Fibroblast of gingiva (primary cell): ENCODE measurements around the gene CHSY1.

Source experiments
- DNase-seq: peaks from one replicate; pipeline ENCODE4 v3.0.0-alpha.2; 2011; ENCODE audit warnings: low read depth

The CHSY1 gene

DNA sequence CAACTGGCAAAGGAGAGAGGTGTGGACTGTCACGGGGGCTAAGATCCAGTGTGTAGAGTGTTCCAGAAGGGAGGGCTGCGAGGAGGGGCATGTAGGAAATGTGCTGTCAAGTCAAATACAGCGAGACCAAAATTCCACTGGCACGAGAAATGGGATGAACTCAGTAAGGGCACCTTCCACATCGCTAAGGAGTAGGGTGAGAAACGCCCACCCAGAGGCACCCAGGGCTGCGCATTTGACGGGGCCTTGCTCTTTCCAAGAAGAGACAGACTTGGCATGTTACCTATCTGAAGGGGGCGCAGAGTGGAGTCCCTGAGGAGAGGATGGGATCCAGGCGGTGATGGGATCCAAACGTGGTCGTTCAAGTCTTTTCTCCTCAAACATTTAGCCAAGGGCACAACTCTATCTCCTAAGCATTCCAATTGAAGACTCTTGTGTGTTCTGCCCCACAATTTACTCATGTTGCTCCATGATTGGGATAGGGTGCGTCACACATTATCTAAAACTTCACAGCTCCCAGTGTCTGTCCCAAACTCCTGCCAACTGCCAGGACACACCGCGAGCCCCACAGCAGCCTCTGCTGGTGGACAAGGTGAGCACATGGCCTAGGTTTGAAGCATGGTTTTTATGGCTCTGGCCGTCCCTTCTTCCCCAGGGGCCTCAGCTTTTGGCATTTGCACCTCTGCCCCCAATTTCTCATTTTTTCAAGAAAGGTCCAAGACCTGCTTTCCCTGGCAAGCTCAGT, 17.8 kb upstream of the CHSY1 start:
- DNase-seq = no peak

- DNase-seq = peak; percentile 99
Observed at GRCh38 chr15:101267320-101268104, 15.7 kb upstream of the CHSY1 start.

DNA sequence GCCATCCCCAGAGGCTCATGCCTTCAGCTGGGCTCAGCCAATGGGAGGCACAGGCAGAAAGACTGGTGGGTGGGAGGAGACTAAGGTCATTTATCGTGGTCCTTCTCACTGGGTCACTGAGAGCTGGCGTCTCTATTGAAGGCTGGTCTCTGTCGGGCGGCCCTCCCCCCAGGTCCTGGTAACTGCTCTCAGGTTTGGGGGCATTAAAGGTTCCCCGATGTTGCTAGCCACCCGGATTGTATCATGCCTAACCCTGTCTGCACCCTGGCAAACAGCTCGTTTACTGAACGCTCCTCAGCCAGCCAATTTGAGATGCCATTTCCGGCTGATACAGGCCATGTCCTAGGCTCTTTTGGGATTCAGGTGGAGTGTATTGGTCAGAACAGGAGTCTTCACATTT, 14.9 kb upstream of the CHSY1 start:
- DNase-seq = no peak

GRCh38 chr15:101266034-101266433, 14.2 kb upstream of the CHSY1 start:
- DNase-seq = peak; percentile 71

DNA sequence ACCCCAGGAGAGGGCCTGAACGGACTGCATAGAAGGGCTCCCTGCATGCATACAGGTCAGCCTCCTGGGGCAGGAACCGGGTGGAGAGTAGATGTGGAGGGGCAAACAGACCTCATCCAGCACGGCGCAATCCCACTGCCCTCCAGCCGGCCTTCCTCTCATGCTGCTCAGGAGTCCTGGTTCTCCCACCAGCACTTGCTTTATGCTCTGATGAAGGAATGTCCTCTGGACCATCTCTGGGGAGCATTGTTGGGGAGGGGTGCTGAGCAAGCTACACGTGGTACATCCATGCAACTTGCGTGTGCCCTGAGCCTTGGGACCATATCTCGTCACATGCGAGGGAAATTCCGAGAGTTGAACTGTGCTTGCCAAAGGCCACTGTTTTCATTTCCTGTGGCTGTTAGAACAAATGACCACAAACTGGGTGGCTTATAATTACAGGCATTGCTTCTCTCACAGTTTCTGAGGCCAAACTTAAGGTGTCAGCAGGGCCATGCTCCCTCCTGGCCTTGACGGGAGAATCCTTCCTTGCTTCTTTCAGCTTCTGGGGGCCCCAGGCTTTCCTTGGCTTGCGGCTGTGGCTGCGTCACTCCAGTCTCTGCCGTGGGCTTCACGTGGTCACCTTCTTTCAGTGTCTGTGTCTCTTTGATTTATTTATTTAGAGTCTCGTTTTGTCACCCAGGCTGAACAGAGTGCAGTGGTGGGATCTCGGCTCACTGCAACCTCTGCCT, 13.2 kb upstream of the CHSY1 start:
- DNase-seq = no peak

DNA sequence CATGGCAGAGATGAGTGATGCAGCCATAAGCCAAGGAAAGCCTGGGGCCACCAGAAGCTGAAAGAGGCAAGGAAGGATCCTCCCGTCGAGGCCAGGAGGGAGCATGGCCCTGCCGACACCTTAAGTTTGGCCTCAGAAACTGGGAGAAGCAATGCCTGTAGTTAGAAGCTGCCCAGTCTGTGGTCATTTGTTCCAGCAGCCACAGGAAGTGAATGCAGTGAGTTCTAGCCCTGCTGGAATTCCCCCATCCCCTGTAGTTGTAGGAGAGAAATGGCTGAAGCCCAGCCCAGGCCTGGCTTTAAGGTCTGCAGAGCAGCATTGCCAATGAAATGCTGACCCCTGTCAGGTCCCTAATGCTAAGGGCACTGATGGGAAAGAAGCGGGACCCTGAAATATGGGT, 12.2 kb upstream of the CHSY1 start:
- DNase-seq = no peak

GRCh38 chr15:101262551-101262950, 10.7 kb upstream of the CHSY1 start:
- DNase-seq = peak; percentile 67

DNA sequence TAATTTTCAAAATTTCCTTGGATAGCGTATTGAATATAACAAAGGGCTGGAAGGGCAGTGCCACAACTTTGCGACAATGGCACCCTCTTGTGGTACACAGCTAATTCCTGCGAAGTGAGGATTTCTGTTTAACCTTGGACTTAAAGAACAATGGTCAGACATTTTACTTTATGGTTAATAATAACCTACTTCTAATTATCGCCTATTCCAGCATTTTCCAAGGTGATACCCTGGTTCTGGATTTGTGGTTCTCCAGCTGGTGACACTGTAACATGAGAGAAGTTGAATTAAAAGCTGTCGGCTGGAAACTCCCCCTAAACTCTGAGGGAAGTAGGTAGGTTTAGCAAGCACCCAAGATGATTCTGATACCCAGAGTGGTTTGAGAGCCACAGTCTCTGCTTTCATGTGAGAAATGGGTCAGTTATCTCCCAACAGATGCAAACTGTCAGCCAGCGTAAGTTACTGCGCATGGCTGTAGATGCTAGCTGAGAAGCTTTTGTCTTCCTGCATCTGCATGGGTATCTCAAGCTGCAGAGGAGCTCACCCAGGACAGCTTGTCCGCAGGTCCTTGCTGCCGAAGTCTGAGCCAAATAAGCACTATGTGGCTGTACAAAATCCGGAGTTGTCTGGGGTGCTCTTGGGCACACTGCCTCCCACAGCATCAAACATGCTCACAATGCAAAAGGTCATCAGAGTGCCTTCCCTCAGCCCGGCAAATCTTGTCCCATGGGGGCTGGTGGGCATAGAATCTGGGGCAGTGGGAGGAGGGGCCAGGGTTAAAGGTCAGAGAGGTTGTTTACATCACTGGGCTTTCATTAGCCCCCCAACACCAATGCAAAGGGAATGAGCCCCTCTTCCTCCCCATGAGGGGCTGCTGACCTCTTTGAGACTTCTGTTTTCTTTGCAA, 6.6 kb upstream of the CHSY1 start:
- peak; percentile 69 for DNase-seq

DNA sequence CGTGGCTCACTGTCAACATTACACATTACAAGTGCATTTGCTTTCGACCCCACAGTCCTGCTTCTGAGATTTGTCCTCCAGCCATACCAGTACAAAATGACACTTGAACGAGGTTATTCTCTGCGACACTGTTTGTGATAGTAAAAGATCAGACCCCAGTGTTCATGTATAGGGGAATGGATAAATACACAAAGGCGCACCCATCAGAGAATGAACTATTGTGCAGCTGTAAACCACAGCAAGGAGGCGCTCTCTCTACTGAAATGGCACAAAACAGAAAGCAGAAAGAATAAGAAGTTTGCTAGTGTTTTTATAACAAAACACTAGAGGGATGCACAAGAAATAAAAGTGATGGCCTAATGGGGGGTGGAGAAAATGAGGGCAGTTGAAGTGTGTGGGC, 4.9 kb upstream of the CHSY1 start:
- no peak for DNase-seq

GRCh38 chr15:101255615-101256241, 3.9 kb upstream of the CHSY1 start:
- no peak for DNase-seq

GRCh38 chr15:101255051-101255395, 3.2 kb upstream of the CHSY1 start:
- peak; percentile 34 for DNase-seq

- DNase-seq = no peak
Observed at GRCh38 chr15:101254157-101255050, 2.6 kb upstream of the CHSY1 start.

DNA sequence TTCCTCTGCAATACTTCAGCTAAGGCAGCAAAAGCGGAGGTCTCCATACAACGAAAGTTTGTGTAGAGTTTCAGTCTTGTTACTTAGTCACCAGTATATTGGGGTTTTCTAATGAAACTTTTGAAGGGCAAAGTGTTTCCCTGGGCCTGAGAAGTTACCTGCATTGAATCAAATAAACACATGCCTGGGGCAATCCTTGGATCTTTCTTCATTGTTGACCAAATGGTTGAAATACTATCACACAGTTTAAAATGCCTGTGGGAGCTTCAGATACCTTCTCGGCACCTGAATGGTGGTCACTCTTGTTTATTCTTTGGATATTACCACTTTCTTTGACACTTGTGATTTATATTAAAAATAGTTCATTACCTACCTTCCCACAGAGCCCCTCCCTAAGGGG, 988 bp upstream of the CHSY1 start:
- DNase-seq = no peak

DNA sequence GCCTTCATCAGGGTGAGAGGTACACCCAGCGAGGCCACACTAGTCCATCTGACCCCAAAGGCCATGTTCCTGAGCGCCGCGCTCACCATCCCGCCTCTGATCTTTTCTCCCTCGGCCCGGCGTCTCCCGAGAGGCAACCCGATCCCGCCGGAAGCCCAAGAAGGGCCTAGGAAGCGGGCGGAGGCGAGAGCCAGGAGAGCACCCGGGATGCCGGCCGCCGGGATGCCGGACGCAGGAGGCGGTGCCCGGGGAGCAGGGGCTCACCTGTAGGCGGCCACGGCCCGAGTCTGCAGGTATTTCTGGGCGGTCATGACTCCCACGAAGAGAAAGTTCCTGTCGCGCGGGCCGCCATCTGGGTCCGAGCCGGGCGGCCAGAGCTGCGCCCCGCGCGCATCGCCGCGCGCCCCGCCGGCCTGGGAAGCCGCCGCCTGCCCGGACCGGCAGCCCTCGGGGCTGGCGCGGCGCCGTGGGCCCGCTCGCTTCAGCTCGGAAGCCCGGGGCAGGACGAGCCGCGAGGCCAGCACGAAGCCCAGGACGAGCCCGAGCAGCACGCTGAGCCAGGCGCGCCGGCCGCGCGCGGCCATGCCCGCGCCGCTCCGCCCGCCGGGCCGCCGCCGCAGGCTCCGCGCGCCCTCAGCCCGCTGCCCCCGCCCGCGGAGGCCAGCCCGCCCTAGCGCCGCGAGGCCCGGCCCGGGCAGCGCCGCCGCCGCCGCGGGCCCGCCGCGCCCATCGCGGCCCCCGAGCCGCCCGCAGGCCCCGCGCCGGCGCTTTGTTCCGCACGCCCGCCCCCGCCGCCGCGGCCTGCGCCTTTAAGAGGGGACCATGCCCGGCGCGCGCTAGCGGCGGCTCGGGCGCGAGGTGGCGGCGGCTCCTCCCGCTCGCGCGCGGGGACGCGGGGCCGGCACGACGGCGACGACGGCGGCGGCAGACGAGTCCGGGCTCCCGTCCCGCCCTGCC, 697 bp downstream of the CHSY1 start:
- peak; percentile 29 for DNase-seq

DNA sequence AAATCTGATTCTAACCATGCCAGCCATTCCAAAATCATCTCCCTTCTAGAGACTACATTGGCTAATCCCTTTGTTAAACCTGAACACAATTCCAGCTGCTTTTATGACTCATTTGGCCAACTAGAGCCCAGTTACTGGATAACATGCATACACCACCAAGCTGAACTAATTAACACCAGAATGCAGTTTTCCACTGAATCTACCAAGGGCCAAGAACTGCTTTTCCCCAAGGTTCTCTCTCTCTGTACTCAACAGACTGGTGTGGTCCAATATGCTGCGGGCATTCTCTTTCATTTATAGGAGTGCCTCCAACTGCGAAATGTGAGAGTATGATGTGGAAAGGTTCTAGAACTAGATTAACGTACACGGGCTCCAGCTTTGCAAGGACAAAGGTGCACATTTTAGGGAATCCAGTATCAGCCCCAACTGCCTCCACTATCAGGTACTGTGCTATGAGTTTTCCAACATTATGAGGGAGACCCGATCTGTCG, 1.5 kb downstream of the CHSY1 start:
- peak; percentile 95 for DNase-seq

- no peak for DNase-seq
Observed at GRCh38 chr15:101248274-101248673, 3.6 kb downstream of the CHSY1 start.

DNA sequence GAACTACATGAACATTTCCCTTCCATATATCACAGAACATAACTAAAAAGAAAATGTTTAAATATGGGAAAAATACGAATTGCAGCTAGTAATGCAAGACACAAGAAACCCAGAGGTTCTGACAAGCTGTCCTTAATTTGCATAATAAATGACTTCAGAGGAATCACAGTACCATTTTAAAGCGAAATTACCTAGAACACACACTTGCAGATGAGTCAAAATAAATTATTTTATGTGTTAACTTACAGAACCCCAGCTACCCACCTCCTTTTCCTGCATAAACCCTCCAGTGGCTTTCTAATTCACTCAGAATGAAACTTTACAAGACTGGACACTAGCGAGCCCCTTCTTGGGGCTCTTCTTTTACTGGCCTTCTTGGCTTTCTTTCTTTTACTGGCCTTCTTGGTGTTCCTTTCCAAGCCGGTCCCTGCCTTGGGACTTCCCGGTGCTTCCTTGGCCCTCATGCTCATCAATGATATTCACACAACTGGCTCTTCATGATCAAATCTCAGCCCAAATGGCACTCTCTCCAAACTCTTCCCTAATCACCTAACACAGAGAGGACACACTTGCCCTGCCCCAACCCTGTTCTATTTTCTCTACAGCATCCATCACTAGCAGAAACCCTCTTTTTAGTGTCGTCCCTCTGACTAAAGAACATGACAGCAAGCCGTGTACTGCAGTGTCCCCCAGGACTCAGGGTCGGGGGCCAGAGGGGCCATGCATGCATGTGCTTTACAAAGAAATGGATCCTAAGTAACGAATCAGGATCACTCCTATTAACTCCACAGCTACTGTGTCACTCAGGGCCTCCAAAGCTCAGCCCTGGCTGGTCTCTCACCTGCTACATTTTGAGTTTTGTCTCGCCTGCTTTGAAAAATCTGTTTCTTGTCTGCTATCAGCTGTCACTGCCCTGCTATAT, 4.8 kb downstream of the CHSY1 start:
- no peak for DNase-seq

- DNase-seq = no peak
Observed at GRCh38 chr15:101246391-101246790, 5.5 kb downstream of the CHSY1 start.
